ENCODE results near the gene TANGO6. TPM values are rescaled to one million over a fixed set of nuclear protein-coding genes. Genes with fewer than 3 reads are reported as not detected.

Gene TANGO6
- polyA plus RNA-seq, 4 donors = 6.4 to 7.9 (median 6.9) TPM

- no peak for DNase-seq (ENCODE audit: low read depth in 4 of 4, low spot score in 2 of 4)
Observed at GRCh38 chr16:68860978-68861892, 17.9 kb downstream of the TANGO6 start.

DNA sequence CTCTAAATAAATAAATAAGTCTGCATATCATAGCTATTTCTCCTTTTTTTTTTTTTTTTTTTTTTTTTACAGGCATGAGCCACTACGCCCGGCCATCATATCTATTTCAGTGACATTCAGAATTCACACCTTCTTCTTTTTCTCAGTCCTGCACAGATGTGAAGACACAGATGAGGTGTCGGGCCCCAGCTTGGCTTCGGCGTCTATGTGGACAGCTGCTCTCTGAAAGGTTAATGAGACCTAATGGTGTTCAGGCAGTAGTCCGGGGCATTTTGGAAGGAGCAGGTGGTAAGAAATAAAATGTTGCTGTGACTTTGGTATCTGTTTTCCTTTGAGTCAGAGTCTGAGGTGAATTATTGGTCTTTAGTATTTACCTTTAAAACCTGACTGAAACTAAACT is 23.6 kb downstream of the TANGO6 start:
- DNase-seq (ENCODE audit: low read depth in 4 of 4, low spot score in 2 of 4) = no peak

GRCh38 chr16:68869492-68870088 is 26.3 kb downstream of the TANGO6 start:
- DNase-seq (ENCODE audit: low read depth in 4 of 4, low spot score in 2 of 4) = no peak

GRCh38 chr16:68873635-68874471 is 30.5 kb downstream of the TANGO6 start:
- no peak for DNase-seq (ENCODE audit: low read depth in 4 of 4, low spot score in 2 of 4)

- DNase-seq (ENCODE audit: low read depth in 4 of 4, low spot score in 2 of 4) = no peak
Observed at GRCh38 chr16:68875871-68876270, 32.5 kb downstream of the TANGO6 start.

DNA sequence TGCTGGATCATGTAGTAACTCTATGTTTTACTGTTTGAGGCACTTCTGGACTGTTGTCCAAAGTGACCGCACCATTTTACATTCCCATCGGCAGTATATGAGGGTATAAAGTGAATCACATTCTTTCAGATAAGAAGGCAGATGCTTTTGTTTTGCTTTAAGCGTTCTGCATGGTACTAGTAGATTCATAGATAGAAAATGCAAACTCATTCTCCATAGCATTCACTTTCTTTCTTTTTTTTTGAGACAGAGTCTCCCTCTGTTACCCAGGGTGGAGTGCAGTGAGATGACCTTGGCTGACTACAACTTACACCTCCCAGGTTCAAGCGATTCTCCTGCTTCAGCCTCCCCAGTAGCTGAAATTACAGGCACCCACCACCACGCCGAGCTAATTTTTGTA is 40.4 kb downstream of the TANGO6 start:
- no peak for DNase-seq (ENCODE audit: low read depth in 4 of 4, low spot score in 2 of 4)

- no peak for DNase-seq (ENCODE audit: low read depth in 4 of 4, low spot score in 2 of 4)
Observed at GRCh38 chr16:68884401-68884800, 41.1 kb downstream of the TANGO6 start.

GRCh38 chr16:68884861-68885720 is 41.8 kb downstream of the TANGO6 start:
- no peak for DNase-seq (ENCODE audit: low read depth in 4 of 4, low spot score in 2 of 4)

GRCh38 chr16:68887107-68887506 is 43.8 kb downstream of the TANGO6 start:
- no peak for DNase-seq (ENCODE audit: low read depth in 4 of 4, low spot score in 2 of 4)

DNA sequence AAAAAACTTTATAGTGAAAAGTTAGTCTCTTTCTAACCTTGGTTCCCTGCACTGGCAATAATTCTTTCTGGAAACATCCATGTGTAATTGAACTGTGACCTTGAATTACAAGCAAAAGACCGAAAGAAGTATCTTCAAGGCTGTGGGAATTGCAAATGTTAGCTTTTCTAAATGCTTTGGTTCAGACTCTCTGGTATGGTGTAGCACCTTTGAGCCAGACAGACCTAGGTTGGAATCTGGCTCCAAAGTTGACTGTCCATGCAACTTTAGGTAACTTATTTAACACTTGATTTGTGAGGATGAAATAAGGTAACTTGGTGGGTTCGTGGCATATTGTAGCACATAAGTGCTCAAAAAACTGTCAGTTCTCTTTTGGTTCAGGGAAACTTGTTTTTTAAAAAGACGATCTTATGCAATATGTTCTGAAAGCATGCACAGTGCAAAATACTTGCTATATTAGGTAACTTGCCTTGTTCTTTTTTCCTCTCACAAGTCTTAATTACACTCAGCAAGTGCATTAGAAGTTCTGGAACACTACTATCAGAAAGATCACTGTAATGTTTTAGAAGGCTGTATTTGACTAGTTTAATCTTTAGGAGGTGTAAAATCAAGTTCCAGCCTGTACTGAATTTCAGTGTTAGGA is 46.3 kb downstream of the TANGO6 start:
- no peak for DNase-seq (ENCODE audit: low read depth in 4 of 4, low spot score in 2 of 4)

- no peak for DNase-seq (ENCODE audit: low read depth in 4 of 4, low spot score in 2 of 4)
Observed at GRCh38 chr16:68892214-68892613, 48.9 kb downstream of the TANGO6 start.

DNA sequence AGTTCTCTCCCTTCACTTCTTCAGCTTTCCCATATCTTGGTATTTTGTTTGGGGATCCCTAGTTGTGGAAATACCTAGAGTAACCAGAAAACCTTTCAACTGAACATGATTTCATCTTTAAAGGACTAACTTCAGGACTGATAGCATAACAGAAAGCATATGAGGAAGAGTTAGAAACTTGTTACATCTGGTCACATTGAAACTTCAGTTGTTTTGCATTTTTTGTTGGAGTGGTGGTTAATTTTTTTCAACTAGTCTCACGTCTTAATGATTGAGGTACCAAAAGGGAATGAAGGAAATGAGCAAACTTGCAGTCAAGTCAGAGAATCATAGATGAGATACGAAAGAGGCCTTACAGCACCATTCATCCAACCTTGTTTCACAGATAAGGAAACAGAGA is 49.6 kb downstream of the TANGO6 start:
- DNase-seq (ENCODE audit: low read depth in 4 of 4, low spot score in 2 of 4) = no peak

- DNase-seq (ENCODE audit: low read depth in 4 of 4, low spot score in 2 of 4) = peak in 2 of 4 donors; percentile 41 to 50
Observed at GRCh38 chr16:68893710-68894705, 50.7 kb downstream of the TANGO6 start.

GRCh38 chr16:68894714-68895113 is 51.4 kb downstream of the TANGO6 start:
- DNase-seq (ENCODE audit: low read depth in 4 of 4, low spot score in 2 of 4) = no peak

- no peak for DNase-seq (ENCODE audit: low read depth in 4 of 4, low spot score in 2 of 4)
Observed at GRCh38 chr16:68898026-68898425, 54.7 kb downstream of the TANGO6 start.

DNA sequence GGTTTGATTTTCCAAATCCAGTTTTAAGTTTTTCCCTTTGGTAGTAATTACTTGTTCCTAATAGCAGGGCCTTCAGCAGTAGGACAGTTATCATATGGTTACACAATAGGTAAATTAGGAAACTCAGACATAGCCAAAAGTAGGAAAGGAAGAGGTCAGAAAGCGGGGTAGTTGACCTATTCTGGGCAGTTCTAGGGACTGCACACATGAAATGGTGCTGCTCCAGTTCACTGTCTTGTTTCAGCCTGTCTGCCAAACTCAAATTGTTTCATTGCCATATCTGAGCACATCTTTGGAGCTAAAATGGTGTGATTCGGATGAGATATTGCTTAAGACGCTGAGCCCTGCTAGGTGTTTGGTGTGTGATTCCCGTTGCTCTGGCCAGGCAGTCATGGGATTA is 56.7 kb downstream of the TANGO6 start:
- no peak for DNase-seq (ENCODE audit: low read depth in 4 of 4, low spot score in 2 of 4)

GRCh38 chr16:68902003-68902968 is 59.0 kb downstream of the TANGO6 start:
- peak in 3 of 4 donors; percentile 44 to 76 (median 55) for DNase-seq (ENCODE audit: low read depth in 4 of 4, low spot score in 2 of 4)
